HG03558 (cell line): ENCODE measurements around the gene FAP.

Experiments
- ATAC-seq: cut with Tn5 transposase; IDR thresholded peaks from one replicate; pipeline ENCODE4 v1.9.1; 2021; ENCODE audit warnings: moderate number of reproducible peaks; ENCODE audit not compliant: unreplicated experiment; ENCODE audit errors: extremely low read depth

The FAP gene

GRCh38 chr2:162242586-162243280 is 512 bp downstream of the FAP start:
- no peak for ATAC-seq

GRCh38 chr2:162241571-162241970 is 1.7 kb downstream of the FAP start:
- ATAC-seq = no peak

GRCh38 chr2:162234620-162235462 is 8.4 kb downstream of the FAP start:
- ATAC-seq = no peak

DNA sequence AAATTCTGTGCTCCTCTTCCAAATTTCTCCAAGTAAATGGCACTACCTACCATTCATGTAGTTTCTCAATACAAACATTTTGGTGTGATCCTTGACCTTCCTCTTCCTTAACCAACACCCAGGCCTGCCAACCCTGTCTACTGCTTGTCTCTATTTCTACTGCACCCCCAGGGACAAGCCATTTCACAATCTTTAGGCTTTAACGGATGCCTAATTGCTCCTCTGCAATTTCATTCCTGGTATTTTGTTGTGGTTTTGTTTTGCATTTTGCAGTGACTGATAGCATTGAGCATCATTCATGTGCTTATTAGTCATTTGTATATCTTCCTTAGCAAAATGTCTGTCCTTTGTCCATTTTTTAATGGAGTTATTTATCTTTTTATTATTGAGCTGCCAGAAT is 10.0 kb downstream of the FAP start:
- ATAC-seq = no peak

- ATAC-seq = no peak
Observed at GRCh38 chr2:162232671-162233070, 10.6 kb downstream of the FAP start.

DNA sequence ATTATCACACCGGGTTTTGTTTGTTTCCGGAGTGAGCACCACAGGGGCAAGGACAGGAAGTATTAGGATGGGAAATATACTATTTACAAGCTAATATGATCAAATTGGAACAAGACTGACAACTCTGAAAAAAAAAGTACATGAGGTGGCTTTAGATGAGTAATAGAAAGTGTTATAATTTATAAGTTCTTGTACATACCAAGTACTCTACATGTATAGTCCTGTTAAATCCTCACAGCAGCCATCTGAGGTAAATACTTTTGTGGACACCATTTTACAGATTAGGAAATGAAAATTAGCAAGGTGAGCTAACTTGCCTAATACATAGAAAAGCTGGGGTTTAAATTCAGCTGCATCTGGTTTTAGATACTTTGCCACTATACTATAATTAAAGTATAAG is 11.2 kb downstream of the FAP start:
- ATAC-seq = no peak

DNA sequence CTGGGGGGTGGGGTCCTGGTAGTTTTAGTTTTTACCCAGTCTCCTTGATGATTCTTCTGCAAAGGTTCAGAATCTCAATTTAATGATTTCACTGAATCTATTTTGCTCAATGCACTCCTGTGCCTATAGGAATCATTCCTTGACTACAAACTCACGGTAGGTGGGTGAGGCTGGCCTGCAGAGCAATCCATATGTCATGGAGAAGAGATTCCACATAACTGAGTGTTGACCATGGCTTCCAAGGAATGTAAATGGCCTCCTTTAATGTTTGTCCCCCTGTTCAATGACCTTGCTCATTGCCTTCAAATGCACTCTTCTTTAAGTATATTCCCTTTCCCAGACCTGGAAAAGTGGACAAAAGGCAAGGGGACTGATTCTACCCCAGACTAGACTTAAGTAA is 12.5 kb downstream of the FAP start:
- ATAC-seq = no peak

- no peak for ATAC-seq
Observed at GRCh38 chr2:162226836-162227235, 16.4 kb downstream of the FAP start.

DNA sequence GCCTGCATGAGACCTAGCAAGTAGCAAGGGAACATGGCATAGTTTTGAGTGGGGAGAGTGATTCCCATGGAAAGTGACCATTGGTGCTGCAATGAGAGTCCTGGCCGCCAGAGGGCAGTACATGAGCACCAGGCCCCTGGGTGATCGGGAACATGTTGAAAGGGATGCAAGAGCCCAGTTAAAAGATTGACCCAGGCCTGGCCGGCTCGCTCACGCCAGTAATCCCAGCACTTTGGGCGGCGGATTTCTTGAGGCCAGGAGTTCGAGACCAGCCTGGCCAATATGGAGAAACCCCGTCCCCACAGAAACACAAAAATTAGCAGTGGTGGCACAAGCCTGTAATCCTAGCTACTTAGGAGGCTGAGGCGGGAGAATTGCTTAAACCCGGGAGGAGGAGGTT is 22.2 kb downstream of the FAP start:
- peak; percentile 88 for ATAC-seq

- ATAC-seq = no peak
Observed at GRCh38 chr2:162220368-162220767, 22.9 kb downstream of the FAP start.

- ATAC-seq = no peak
Observed at GRCh38 chr2:162219426-162219825, 23.8 kb downstream of the FAP start.

DNA sequence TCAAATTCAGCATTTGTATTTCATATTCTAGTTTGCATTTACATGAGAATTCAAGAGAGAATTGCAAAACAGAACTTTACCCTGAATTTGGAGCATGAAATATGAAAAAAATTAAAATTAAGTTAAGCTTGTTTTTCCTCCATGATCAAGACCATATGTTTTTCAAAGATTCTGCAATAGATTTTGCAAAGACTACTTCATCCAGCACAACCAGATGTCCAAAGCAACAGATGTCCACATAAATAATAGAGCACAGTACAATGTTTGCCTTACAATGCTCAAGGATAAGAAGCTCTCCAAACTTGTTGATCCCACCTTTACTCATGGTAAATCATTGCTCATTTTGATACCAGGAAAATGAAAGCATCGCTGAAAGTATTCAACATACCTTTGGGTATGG is 25.6 kb downstream of the FAP start:
- ATAC-seq = no peak

DNA sequence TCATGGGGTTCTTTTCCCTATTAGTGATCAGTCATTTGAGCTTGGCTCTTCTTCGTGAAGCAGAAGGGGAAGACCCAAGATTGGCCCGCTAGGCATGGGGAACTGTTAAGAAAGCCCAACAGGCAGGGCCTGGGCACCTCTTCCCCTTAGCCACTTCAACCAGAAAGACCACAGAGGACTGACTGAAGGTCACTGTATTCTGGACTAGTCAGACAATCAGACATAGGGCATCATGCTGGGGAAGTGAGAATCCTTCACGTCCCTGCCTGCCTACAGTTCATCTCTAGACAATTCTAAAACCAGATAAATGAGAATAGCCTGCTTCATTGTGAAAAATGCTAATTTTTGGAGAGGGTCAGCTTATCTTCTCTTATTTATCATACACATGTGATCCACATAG is 28.1 kb downstream of the FAP start:
- ATAC-seq = no peak

GRCh38 chr2:162212366-162212765 is 30.9 kb downstream of the FAP start:
- ATAC-seq = no peak

GRCh38 chr2:162211732-162212131 is 31.5 kb downstream of the FAP start:
- no peak for ATAC-seq

- ATAC-seq = no peak
Observed at GRCh38 chr2:162210385-162210784, 32.9 kb downstream of the FAP start.

DNA sequence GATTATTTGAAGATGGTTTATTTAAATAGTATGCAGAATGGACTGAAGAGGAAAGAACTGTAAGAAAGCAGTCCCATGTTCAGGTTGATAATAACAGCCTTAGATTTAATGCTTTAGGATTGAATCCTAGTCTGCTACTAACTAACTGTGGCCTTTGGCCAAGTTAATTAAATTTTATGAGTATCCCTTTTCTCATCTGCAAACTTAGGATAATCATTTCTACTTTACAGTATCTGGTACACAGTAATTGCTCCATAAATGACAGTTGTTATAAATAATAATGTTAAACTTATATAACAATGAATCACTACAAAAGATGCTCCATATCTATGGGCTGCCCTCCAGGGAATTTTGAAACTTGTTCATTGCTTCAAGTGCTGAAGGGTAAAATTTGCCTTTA is 41.0 kb downstream of the FAP start:
- no peak for ATAC-seq

DNA sequence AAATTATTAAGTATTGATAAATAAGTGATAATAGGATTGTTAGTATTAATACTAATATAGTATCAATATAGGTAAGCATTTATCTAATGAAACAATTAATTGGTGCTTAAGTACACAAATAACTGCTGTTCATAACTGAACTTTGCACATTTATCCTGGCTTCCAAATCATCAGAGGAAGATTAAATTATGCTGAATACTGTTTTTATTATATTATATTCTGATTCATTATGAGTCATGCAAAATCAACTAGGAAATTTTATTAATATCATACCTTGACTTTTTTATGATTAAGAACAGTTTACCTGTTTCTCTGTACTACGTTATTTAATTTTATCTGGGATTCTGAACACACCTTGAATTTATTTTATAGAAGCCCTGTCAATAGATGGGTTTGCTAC is 42.6 kb downstream of the FAP start:
- no peak for ATAC-seq

DNA sequence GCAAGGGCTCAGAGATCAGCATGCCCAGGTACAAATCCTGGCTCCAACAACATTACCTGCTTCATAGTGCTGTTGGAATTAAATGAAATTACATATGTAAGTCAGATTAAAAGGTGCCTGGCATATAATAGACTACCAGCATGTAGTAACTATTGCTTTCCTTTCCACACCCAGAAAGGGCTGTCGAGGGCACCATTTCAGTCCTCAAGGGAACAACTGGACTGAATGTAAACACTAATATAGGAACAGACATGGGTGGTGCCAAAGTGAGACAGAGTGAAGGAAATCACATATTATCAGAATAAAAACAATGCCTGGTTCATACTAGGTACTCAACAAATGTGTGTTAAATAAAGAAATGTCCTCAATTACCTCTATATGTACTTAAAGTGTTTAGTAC is 43.3 kb downstream of the FAP start:
- ATAC-seq = no peak

- no peak for ATAC-seq
Observed at GRCh38 chr2:162198239-162198638, 45.0 kb downstream of the FAP start.

DNA sequence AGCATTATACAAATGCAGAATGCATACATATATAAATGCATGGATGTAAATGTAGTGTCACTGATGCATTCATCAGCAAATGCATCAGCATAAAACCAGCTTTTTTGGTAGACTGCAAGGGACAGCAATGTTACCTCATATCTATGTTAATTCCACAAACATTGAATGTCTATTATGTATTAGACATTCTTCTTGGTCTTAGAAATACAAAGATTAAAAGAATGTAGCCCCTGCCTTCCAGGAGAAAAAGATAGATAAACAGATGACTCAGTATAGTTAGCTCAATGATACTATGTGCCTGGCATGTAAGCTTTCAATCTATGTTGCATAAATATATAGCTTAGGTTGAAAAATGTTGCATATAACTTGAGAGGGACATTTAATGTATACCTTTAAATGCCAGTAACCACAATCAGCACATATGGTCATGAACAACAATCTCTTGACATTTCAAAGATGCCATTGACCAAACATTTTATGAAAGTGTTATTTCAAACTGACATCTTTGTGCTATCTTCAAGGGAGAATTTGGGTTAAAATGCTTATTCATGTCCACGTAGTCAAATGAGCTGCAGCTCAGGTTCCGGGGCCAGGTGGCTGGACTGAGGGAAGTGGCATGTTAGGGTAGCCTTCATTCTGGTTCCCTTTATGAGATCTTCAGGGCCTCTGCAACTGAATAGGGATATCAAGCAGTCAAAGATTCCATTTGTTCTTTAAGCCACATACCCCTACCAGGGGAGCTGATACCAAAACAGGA is 46.0 kb downstream of the FAP start:
- ATAC-seq = no peak
